BJ (cell line): ENCODE measurements around the gene MIPOL1. TPM values are rescaled to one million over a fixed set of nuclear protein-coding genes. Genes with fewer than 3 reads are reported as not detected.

Source experiments
- CTCF ChIA-PET: fragments of 350-600 bp; formaldehyde crosslinking; extraction: SDS; loops from one replicate; lab custom pipeline; 2021; ENCODE audit warnings: antibody characterized with exemption, inconsistent platforms; lab: Yijun Ruan, JAX
- POLR2A ChIA-PET: fragments of 300-600 bp; sonication (Branson Sonifier 250); formaldehyde crosslinking; extraction: SDS; loops from one replicate; lab custom pipeline; 2021; ENCODE audit warnings: antibody characterized with exemption; lab: Charles Lee
- DNase-seq: peaks from one replicate; pipeline ENCODE4 v3.0.0-alpha.2; 2011; ENCODE audit warnings: low read depth
- H3K27me3 ChIP-seq: 2 replicates; pipeline ENCODE4 v1.6.0; 2011; ENCODE audit warnings: low read length; ENCODE audit not compliant: control insufficient read depth, insufficient read depth
- H3K36me3 ChIP-seq: 2 replicates; pipeline ENCODE4 v1.5.1; 2011; ENCODE audit warnings: low read length; ENCODE audit not compliant: control insufficient read depth, insufficient read depth
- H3K4me3 ChIP-seq: 2 replicates; pipeline ENCODE4 v1.5.1; 2011; ENCODE audit warnings: low read depth, mild to moderate bottlenecking, control low read depth, low read length
- CTCF ChIP-seq: IDR thresholded peaks from 2 replicates; pipeline ENCODE4 v1.5.1; 2011; ENCODE audit warnings: low read depth, mild to moderate bottlenecking, control low read depth, inconsistent platforms, low read length, moderate library complexity; ENCODE audit not compliant: insufficient read depth
- polyA plus RNA-seq: library from polyadenylated mRNA; depleted of rRNA; stranded (reverse); fragments of >200 nt; gene quantifications from 2 replicates; pipeline ENCODE4 v1.2.3, GENCODE V29; 2011

MIPOL1 gene
- polyA plus RNA-seq, 1 experiment: 1.1 TPM

GRCh38 chr14:37585971-37586796, 388.4 kb downstream of the MIPOL1 start:
- no peak for TF ChIP-seq CTCF
- CTCF ChIA-PET: interaction anchor here (1.1 to 1.2 kb wide), 2 partner anchors 9 kb away, joined by 3 to 6 read pairs; partner anchors contain the start of genes FOXA1 and TTC6
- no peak for DNase-seq

GRCh38 chr14:37586797-37587130, 389.0 kb downstream of the MIPOL1 start:
- no peak overlapping the region for H3K4me3 ChIP-seq
- H3K27me3 ChIP-seq: peaks cover 63% of the 10 kb centered on the region
- no peak for DNase-seq
- ChIA-PET POLR2A (no interaction called here), CTCF (interaction anchor here (1.2 kb wide), 1 partner anchor 8 kb away, joined by 3 read pairs; the partner anchor contains the start of genes FOXA1 and TTC6)
- no peak for TF ChIP-seq CTCF
- no peaks in the 10 kb centered on the region for H3K36me3 ChIP-seq

More at GRCh38 chr14:37585971-37586796, 388.4 kb downstream of the MIPOL1 start:
- POLR2A ChIA-PET: no interaction called here
- Histone ChIP-seq H3K36me3 (no peaks in the 10 kb centered on the region), H3K4me3 (no peak overlapping the region), H3K27me3 (peaks cover 59% of the 10 kb centered on the region)

GRCh38 chr14:37587131-37587803, 389.5 kb downstream of the MIPOL1 start:
- DNase-seq: no peak
- peaks cover 67% of the 10 kb centered on the region for H3K27me3 ChIP-seq
- H3K4me3 ChIP-seq: no peak overlapping the region
- CTCF ChIA-PET: interaction anchor here (1.2 to 1.6 kb wide), 2 partner anchors 8 to 10 kb away, joined by 3 to 6 read pairs; partner anchors contain the start of genes FOXA1 and TTC6
- POLR2A ChIA-PET: no interaction called here
- H3K36me3 ChIP-seq: no peaks in the 10 kb centered on the region
- TF ChIP-seq CTCF: no peak

- ChIA-PET POLR2A (interaction anchor here (0.6 to 0.7 kb wide), 2 partner anchors 324 to 329 kb away, joined by 3 to 4 read pairs; no protein-coding TSS in a partner anchor), CTCF (interaction anchor here (1.6 kb wide), 1 partner anchor 9 kb away, joined by 6 read pairs; no protein-coding TSS in a partner anchor)
- H3K27me3 ChIP-seq: peaks cover 70% of the 10 kb centered on the region
- TF ChIP-seq CTCF: no peak
- no peak overlapping the region for H3K4me3 ChIP-seq
- H3K36me3 ChIP-seq: no peaks in the 10 kb centered on the region
- DNase-seq: no peak
These were observed 390.3 kb downstream of the MIPOL1 start for GRCh38 chr14:37587881-37588666.
